GM21619 (cell line): Measurements from ENCODE around the gene TMEM161A.

ENCODE experiments used
- ATAC-seq: cut with Tn5 transposase; IDR thresholded peaks from one replicate; pipeline ENCODE4 v1.9.1; 2021; ENCODE audit not compliant: unreplicated experiment

TMEM161A gene

GRCh38 chr19:19098084-19098702 lies 40.1 kb downstream of the TMEM161A start:
- ATAC-seq: no peak

- no peak for ATAC-seq
Observed at GRCh38 chr19:19096641-19097627, 41.3 kb downstream of the TMEM161A start.

- no peak for ATAC-seq
Observed at GRCh38 chr19:19095691-19096090, 42.6 kb downstream of the TMEM161A start.

- ATAC-seq: no peak
Observed at GRCh38 chr19:19094513-19094912, 43.8 kb downstream of the TMEM161A start.

- no peak for ATAC-seq
Observed at GRCh38 chr19:19087676-19088075, 50.6 kb downstream of the TMEM161A start.

- no peak for ATAC-seq
Observed at GRCh38 chr19:19083413-19084178, 54.7 kb downstream of the TMEM161A start.

- no peak for ATAC-seq
Observed at GRCh38 chr19:19081642-19082151, 56.6 kb downstream of the TMEM161A start.

- no peak for ATAC-seq
Observed at GRCh38 chr19:19079571-19079970, 58.7 kb downstream of the TMEM161A start.

GRCh38 chr19:19078801-19079200 lies 59.5 kb downstream of the TMEM161A start:
- no peak for ATAC-seq

- no peak for ATAC-seq
Observed at GRCh38 chr19:19077103-19077502, 61.2 kb downstream of the TMEM161A start.

- no peak for ATAC-seq
Observed at GRCh38 chr19:19076476-19076875, 61.8 kb downstream of the TMEM161A start.

- ATAC-seq: no peak
Observed at GRCh38 chr19:19075126-19075525, 63.2 kb downstream of the TMEM161A start.

GRCh38 chr19:19074196-19074882 lies 63.9 kb downstream of the TMEM161A start:
- no peak for ATAC-seq

GRCh38 chr19:19071897-19072296 lies 66.4 kb downstream of the TMEM161A start:
- ATAC-seq: no peak
